GM21526 (cell line): ENCODE measurements around the gene GPR3.
"Not testable (repeated sequence)": the region's sequence is repeated elsewhere in the genome, so short reads cannot be mapped to it uniquely, and the experiment has no call there.

Experiments used
- ATAC-seq: cut with Tn5 transposase; IDR thresholded peaks from one replicate; pipeline ENCODE4 v1.9.1; 2021; ENCODE audit warnings: moderate library complexity; ENCODE audit not compliant: unreplicated experiment, low FRiP score

Gene GPR3

GRCh38 chr1:27398405-27399149, 6.2 kb downstream of the GPR3 start:
- no peak for ATAC-seq

GRCh38 chr1:27399251-27400025, 7.0 kb downstream of the GPR3 start:
- no peak for ATAC-seq

GRCh38 chr1:27400082-27400962, 7.9 kb downstream of the GPR3 start:
- ATAC-seq: no peak

- ATAC-seq: no peak
Measured at GRCh38 chr1:27400963-27401341, 8.5 kb downstream of the GPR3 start.

GRCh38 chr1:27402349-27402754, 9.9 kb downstream of the GPR3 start:
- ATAC-seq: no peak

- ATAC-seq: no peak
Measured at GRCh38 chr1:27403065-27403726, 10.8 kb downstream of the GPR3 start.

GRCh38 chr1:27403931-27404330, 11.5 kb downstream of the GPR3 start:
- no peak for ATAC-seq

GRCh38 chr1:27405074-27405473, 12.7 kb downstream of the GPR3 start:
- no peak for ATAC-seq

GRCh38 chr1:27405598-27406361, 13.4 kb downstream of the GPR3 start:
- not testable (repeated sequence) for ATAC-seq

- no peak for ATAC-seq
Measured at GRCh38 chr1:27406362-27406680, 13.9 kb downstream of the GPR3 start.

GRCh38 chr1:27406791-27407190, 14.4 kb downstream of the GPR3 start:
- not testable (repeated sequence) for ATAC-seq

- no peak for ATAC-seq
Measured at GRCh38 chr1:27408151-27408550, 15.7 kb downstream of the GPR3 start.

- ATAC-seq: no peak
Measured at GRCh38 chr1:27409669-27410068, 17.2 kb downstream of the GPR3 start.

GRCh38 chr1:27410709-27411108, 18.3 kb downstream of the GPR3 start:
- ATAC-seq: no peak

GRCh38 chr1:27412502-27412901, 20.1 kb downstream of the GPR3 start:
- no peak for ATAC-seq

- no peak for ATAC-seq
Measured at GRCh38 chr1:27413004-27413403, 20.6 kb downstream of the GPR3 start.

- ATAC-seq: no peak
Measured at GRCh38 chr1:27414091-27414490, 21.7 kb downstream of the GPR3 start.

- no peak for ATAC-seq
Measured at GRCh38 chr1:27416387-27417111, 24.1 kb downstream of the GPR3 start.

- ATAC-seq: no peak
Measured at GRCh38 chr1:27417713-27418112, 25.3 kb downstream of the GPR3 start.
